ENCODE measurements around the gene P2RX1. TPM values are rescaled to one million over a fixed set of nuclear protein-coding genes. Genes with fewer than 3 reads are reported as not detected.

Gene P2RX1
- total RNA-seq, 2 donors from 2014 or later: 4.2 to 15.0 TPM

DNA sequence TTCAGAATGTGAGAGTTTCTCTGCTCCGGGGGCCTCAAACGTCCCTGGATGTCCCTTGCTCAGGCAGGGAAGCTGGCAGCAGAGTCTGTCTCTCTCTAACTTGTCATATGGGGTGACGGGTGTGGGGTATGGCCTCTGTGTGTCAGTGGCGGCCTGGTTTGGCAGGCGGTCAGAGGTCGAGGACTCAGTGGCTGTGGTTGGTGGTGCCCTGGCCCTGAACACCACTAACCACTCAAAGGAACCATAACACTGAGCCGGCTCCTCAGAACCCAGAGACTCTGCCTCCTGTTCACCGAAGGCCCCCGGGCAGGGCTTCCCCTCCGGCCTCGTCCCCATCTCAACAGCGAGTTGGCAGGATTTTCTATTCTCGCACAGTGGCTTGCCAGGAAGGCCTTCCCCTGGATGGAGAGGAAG is 677 bp downstream of the P2RX1 start:
- Mint-ChIP-seq H3K4me3 (peak overlapping the region; percentile 60), H3K4me1 (peaks cover 31% of the 10 kb centered on the region), H3K27me3 (no peaks in the 10 kb centered on the region), H3K27ac (peak overlapping the region; percentile 21), H3K36me3 (ENCODE audit: low read depth) (no peaks in the 10 kb centered on the region)
- no peaks in the 10 kb centered on the region for H3K9me3 ChIP-seq (ENCODE audit: control insufficient read depth, low read length, poor library complexity, severe bottlenecking)
- no peak for ATAC-seq
- no peak for DNase-seq

DNA sequence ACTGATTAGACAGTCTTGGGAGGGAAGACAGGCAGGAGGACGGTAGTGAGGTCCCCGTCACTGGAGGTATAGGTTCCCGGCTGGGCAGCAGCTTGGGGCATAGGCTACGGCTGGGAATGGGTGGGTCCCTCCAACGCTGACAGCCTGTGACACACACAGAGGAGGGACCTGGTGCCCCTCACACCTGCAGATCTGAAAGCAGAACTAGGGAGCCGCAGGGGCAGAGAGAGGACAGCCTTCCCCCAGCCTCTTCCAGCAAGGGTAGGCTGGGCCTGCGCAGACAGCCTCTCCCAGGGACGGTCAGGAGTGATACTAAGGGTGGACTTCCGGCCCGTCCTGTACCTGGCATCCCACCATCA is 2.0 kb downstream of the P2RX1 start:
- peaks cover 32% of the 10 kb centered on the region for H3K4me1 Mint-ChIP-seq
- no peak overlapping the region for H3K4me3 Mint-ChIP-seq
- H3K36me3 Mint-ChIP-seq (ENCODE audit: low read depth): no peaks in the 10 kb centered on the region
- no peak for DNase-seq
- H3K27me3 Mint-ChIP-seq: no peaks in the 10 kb centered on the region
- ATAC-seq: peak; percentile 48
- no peaks in the 10 kb centered on the region for H3K9me3 ChIP-seq (ENCODE audit: control insufficient read depth, low read length, poor library complexity, severe bottlenecking)
- H3K27ac Mint-ChIP-seq: peak overlapping the region; percentile 14

DNA sequence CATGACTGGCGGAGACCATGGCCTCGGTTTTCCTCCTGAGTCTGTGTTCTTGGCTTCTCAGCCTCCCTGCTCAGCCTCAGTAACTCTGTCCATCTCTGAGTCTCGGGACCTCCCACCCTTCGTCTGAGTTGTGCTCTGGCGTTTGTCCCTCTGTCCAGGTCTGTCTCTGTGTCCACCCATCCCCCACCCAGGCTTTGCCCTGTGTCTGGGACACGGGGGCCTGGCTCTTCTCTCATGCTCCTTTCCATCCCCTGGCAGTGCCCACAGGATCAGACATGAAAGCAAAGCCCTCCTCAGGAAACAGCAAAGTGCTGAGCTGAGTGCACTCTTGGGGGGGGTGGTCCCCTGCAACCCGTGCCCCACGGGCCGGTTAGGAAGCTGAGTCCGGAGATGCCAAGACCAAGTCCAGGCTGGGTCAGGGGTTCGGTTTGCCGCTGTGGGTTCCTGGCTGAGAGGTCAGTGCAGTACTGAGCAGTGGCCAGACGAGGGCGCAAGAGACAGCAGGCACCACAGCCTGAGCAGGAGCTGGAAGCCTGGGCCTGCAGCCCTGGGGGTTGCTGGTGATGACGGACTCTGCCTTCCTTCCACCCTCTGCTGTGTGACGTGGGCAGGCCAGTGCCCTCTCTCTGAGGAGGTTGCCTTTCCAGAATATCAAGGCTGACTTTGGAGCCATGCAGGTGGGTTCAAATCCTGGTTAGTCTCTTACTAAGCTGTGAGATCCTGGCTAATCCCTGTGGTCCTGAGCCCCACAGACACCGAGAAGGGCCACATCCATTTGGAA is 2.5 kb downstream of the P2RX1 start:
- H3K9me3 ChIP-seq (ENCODE audit: control insufficient read depth, low read length, poor library complexity, severe bottlenecking): no peaks in the 10 kb centered on the region
- Mint-ChIP-seq H3K4me3 (no peak overlapping the region), H3K27me3 (no peaks in the 10 kb centered on the region), H3K27ac (peak overlapping the region; percentile 14), H3K4me1 (peaks cover 32% of the 10 kb centered on the region), H3K36me3 (ENCODE audit: low read depth) (no peaks in the 10 kb centered on the region)
- ATAC-seq (peak; percentile 80), DNase-seq (peak; percentile 67 to 75 (median 70))

DNA sequence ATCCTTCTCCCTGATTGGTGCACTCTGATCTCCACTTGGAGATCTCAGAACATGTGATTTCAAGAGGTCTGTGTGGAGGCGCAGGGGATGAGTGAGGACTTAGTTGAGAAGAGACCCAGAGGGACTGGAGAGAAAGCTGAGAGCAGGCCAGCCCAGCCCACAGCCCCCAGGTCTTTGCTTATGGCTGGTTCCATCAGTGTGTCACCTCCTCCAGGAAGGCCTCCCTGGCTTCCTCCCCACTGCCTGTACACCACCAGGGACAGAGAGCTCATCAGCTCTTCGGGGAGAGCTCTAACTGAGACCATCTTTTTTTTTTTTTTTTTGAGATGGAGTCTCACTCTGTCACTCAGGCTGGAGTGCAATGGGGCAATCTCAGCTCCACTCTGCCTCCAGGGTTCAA is 3.4 kb downstream of the P2RX1 start:
- Mint-ChIP-seq H3K4me3 (no peak overlapping the region), H3K27ac (no peak overlapping the region), H3K4me1 (peaks cover 32% of the 10 kb centered on the region), H3K36me3 (ENCODE audit: low read depth) (no peaks in the 10 kb centered on the region), H3K27me3 (no peaks in the 10 kb centered on the region)
- H3K9me3 ChIP-seq (ENCODE audit: control insufficient read depth, low read length, poor library complexity, severe bottlenecking): no peaks in the 10 kb centered on the region
- no peak for ATAC-seq
- no peak for DNase-seq

DNA sequence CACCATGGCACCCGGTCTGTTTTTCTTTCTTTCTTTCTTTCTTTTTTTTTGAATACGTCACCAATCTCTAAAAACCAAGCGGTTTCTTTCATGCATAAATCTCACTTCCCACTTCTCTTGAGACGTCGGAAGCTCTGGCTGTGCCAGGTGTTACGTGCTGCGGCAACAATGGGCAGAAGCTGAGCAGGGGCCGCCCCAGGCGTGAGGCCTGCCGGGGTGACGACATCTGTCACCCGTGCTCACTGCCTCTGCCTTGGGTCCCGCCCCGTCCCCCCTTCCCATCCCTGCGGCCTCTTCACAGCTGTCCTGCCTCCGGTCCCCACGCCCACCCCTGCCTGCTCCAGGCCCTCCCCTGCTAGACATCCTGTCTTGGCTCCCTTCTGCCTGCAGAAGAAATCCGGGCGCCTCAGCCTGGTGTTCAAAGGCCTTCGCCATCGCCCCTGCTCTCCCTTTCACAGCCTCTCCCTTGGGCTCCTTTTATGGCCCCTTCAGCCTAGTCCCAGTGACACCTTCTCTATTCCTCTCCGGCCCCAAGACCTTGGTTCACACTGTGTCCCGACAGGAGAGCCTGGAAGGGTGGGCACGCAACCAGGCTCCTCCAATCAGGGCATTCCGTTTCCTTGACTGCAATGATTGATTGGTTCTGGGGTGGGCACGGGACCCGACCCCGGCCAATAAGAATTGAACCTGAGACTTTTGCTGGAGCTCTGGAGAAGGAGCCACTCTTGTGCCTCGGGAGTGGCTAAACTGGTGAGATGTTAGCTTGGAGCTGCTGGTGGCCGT is 4.8 kb downstream of the P2RX1 start:
- H3K9me3 ChIP-seq (ENCODE audit: control insufficient read depth, low read length, poor library complexity, severe bottlenecking): no peaks in the 10 kb centered on the region
- no peak overlapping the region for H3K4me3 Mint-ChIP-seq
- no peaks in the 10 kb centered on the region for H3K27me3 Mint-ChIP-seq
- peak overlapping the region; percentile 43 for H3K27ac Mint-ChIP-seq
- H3K36me3 Mint-ChIP-seq (ENCODE audit: low read depth): no peaks in the 10 kb centered on the region
- peaks cover 25% of the 10 kb centered on the region for H3K4me1 Mint-ChIP-seq
- DNase-seq (peak in 1 of 3 donors; percentile 68), ATAC-seq (peak; percentile 78)

DNA sequence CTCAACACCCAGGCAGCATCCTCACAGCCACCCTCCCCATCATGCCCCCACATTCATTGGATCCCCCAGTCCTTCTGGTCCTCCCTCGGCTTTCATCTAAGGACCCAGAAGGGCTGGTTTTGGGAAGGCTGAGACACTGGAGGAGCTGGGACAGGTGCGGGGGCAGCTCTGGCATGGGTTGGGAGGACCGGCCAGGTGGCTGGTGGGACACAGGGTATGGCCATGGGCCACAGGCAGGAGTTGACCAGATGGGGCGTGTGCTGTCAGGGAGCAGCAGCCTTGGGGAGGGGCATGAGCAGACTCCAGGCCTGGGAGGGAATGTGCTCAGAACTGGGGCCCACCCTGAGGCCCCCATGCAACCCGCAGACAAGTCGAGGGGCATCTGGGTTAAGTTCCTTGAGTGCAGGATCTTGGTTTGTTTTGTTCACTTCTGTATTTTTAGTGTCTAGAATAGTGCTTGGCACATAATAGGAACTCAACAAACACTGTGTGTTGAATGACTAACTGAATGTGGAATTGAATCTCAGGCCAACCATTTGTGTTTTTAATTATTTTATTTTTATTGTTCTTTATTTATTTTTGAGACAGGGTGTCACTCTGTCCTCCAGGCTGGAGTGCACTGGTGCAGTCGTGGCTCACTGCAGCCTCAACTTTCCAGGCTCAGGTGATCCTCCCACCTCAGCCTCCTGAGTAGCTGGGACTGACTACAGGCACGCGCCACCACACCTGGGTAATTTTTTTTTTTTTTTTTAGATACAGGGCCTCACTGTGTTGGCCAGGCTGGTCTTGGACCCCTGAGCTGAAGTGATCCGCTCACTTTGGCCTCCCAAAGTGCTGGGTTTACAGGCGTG is 5.6 kb downstream of the P2RX1 start:
- H3K4me3 Mint-ChIP-seq: no peak overlapping the region
- H3K9me3 ChIP-seq (ENCODE audit: control insufficient read depth, low read length, poor library complexity, severe bottlenecking): no peaks in the 10 kb centered on the region
- no peak for ATAC-seq
- H3K27ac Mint-ChIP-seq: peak overlapping the region; percentile 43
- no peak for DNase-seq
- H3K36me3 Mint-ChIP-seq (ENCODE audit: low read depth): no peaks in the 10 kb centered on the region
- H3K27me3 Mint-ChIP-seq: no peaks in the 10 kb centered on the region
- H3K4me1 Mint-ChIP-seq: peaks cover 19% of the 10 kb centered on the region

DNA sequence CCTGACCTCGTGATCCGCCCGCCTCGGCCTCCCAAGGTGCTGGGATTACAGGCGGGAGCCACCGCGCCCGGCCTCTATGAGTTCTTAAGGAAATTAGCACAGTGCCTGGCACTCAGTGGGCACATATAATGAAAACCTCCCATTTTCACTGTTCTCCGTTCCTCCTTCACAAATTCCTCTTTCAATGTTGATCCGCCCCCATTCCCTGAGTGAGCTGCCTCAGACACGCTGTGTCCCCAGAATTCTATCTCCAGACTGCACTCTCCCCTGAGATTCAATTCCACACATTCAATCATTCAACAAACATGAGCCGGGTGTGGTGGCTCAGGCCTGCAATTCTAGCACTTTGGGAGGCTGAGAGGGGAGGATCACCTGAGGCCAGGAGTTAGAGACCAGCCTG is 7.0 kb downstream of the P2RX1 start:
- no peaks in the 10 kb centered on the region for H3K36me3 Mint-ChIP-seq (ENCODE audit: low read depth)
- no peak overlapping the region for H3K27ac Mint-ChIP-seq
- DNase-seq (no peak), ATAC-seq (no peak)
- H3K4me1 Mint-ChIP-seq: peaks cover 16% of the 10 kb centered on the region
- H3K4me3 Mint-ChIP-seq: no peak overlapping the region
- H3K27me3 Mint-ChIP-seq: no peaks in the 10 kb centered on the region
- H3K9me3 ChIP-seq (ENCODE audit: control insufficient read depth, low read length, poor library complexity, severe bottlenecking): no peaks in the 10 kb centered on the region

DNA sequence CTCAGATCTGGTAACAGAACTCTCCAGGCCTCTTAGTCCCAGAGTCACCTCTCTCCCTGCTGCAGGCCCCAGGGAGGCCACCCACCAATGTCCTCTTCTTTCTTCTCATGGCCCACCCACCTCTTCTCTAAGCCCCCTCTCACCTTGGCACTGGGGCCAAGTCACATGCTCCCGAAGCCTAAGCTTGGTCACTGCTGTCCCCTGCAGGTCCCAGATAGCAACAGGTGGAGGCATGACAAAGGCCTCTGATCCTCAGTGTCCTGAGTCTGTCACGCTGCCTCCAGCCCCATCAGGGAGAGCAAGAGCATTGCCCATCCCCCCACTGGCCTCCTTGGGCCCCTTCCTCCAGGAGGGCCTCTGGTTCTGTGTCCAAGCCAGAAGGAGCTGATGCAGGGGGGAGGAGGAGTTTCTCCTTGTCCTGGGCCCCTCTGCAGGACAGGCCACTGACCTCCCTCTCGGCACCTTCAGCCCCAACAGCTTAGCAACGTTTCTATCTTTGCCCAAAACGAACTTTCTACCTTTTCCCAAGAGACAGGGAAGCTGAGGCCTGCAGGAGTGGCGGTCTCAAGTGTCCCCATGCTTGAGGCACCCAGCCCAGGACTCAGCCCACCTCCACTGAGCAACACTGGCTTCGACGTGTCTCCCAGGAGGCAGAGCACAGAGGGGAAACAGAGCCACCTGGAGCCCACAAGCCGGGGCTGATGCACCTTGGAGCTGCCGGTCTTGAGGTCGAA is 8.6 kb downstream of the P2RX1 start:
- no peak for DNase-seq
- Mint-ChIP-seq H3K4me1 (peaks cover 9% of the 10 kb centered on the region), H3K27me3 (no peaks in the 10 kb centered on the region), H3K27ac (no peak overlapping the region), H3K4me3 (no peak overlapping the region), H3K36me3 (ENCODE audit: low read depth) (no peaks in the 10 kb centered on the region)
- ATAC-seq: no peak
- no peaks in the 10 kb centered on the region for H3K9me3 ChIP-seq (ENCODE audit: control insufficient read depth, low read length, poor library complexity, severe bottlenecking)

DNA sequence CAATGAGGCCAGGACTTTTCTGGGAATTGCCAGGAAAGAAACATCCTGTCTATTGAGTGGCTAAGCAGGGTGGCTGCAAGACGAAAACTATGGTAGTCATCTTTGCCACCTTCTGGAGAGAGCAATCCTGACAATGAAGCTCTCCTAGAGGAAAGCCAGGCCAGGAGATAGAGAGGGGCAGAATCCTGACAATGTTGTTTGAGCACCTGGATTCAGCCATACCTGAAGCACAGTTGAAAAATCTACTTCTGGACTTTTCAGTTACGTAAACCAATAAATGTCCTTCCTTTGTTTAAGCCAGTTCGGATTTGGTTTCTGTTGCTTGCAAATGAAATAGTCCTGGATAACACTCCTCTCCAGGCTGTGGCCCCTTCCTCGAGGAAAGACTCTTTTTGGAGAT is 9.4 kb downstream of the P2RX1 start:
- Mint-ChIP-seq H3K27me3 (no peaks in the 10 kb centered on the region), H3K4me3 (no peak overlapping the region), H3K27ac (no peak overlapping the region), H3K4me1 (peaks cover 8% of the 10 kb centered on the region), H3K36me3 (ENCODE audit: low read depth) (no peaks in the 10 kb centered on the region)
- H3K9me3 ChIP-seq (ENCODE audit: control insufficient read depth, low read length, poor library complexity, severe bottlenecking): no peaks in the 10 kb centered on the region
- DNase-seq (no peak), ATAC-seq (no peak)

DNA sequence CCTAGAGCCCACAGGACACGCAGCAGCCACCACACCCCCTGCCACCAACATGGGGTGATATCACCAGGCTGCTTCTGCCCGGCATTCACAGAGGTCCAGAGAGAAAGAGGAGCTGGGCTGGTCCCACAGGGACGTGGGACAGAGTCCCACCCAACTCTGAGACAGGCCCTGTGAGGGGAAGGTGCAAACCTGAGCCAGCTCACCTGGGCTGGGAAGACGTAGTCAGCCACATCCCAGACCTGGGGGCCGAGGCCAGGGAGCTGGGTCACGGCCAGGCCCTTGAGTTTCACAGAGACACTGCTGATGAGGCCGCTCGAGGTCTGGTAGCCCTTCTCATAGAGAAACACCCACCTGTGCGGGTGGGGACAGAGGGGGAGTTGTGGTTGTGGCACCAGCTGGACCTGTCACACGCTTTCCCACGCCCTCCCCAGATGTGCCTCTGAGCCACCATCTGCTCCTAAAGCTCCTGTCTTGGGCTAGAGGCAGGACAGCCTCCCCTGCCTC is 11.2 kb downstream of the P2RX1 start:
- Mint-ChIP-seq H3K36me3 (ENCODE audit: low read depth) (no peaks in the 10 kb centered on the region), H3K27me3 (no peaks in the 10 kb centered on the region), H3K4me3 (no peak overlapping the region), H3K27ac (no peak overlapping the region), H3K4me1 (peaks cover 3% of the 10 kb centered on the region)
- H3K9me3 ChIP-seq (ENCODE audit: control insufficient read depth, low read length, poor library complexity, severe bottlenecking): no peaks in the 10 kb centered on the region
- ATAC-seq: peak; percentile 14
- DNase-seq: no peak

DNA sequence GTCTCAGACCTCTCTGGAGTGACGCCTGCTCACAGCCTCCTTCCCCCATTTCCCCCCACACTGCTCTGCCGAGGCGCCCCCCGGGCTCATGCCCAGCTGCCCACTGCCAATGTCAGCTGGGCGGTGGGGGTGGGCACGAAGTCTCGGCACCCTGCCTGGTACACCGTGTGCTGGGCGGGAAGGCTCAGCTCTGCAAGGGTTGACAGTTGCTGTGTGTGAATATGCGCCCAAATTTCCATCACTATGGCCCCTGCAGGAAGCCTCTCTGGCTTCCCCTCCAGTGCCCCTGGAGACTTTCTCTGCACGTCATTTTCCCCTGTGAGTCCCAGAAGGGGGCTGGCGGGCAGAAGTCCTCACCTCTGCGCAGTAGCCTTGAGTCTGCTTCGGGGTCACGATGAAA is 11.8 kb downstream of the P2RX1 start:
- Mint-ChIP-seq H3K4me1 (peaks cover 3% of the 10 kb centered on the region), H3K27me3 (no peaks in the 10 kb centered on the region), H3K36me3 (ENCODE audit: low read depth) (no peaks in the 10 kb centered on the region), H3K4me3 (no peak overlapping the region), H3K27ac (no peak overlapping the region)
- ATAC-seq (peak; percentile 36), DNase-seq (no peak)
- no peaks in the 10 kb centered on the region for H3K9me3 ChIP-seq (ENCODE audit: control insufficient read depth, low read length, poor library complexity, severe bottlenecking)

DNA sequence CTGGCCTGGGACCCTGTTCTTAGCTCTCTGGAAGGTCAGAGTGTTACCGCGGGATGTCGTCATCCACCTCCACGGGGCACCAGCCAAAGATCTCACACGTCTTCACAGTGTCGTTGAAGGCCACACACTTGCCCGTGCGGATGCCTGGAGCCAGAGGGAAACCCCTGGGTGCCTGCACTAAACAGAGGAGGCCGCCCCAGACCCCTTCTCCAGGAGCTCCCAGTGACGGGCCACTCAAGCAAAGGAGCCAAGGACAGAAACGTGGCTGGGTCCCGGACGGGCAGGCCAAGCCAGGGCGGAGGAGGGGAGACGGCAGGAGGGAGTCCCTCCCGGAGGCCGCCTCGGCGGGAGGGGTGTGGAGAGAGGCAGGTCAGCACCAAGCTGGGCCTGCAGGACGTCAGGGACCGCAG is 12.4 kb downstream of the P2RX1 start:
- Mint-ChIP-seq H3K36me3 (ENCODE audit: low read depth) (no peaks in the 10 kb centered on the region), H3K27ac (no peak overlapping the region), H3K27me3 (no peaks in the 10 kb centered on the region), H3K4me3 (no peak overlapping the region), H3K4me1 (peaks cover 3% of the 10 kb centered on the region)
- no peaks in the 10 kb centered on the region for H3K9me3 ChIP-seq (ENCODE audit: control insufficient read depth, low read length, poor library complexity, severe bottlenecking)
- DNase-seq (no peak), ATAC-seq (no peak)

Data from T-helper 17 cell (primary cell).